GM23338 (cell line): Measurements from ENCODE around the gene TAGAP. TPM values are rescaled to one million over a fixed set of nuclear protein-coding genes. Genes with fewer than 3 reads are reported as not detected.

ENCODE experiments used
- ATAC-seq: fragments of 200-7000 bp; cut with Tn5 transposase; 3 replicates; pipeline ENCODE4 v1.9.1; 2020
- DNase-seq: peaks from one replicate; pipeline ENCODE4 v3.0.0-alpha.2; 2015; ENCODE audit warnings: low spot score
- H2AFZ ChIP-seq: fragments of 200-600 bp; sonication (generic); 2 replicates; pipeline ENCODE4 v1.8.0; 2016; ENCODE audit warnings: antibody characterized with exemption, mild to moderate bottlenecking, moderate library complexity
- H3F3A ChIP-seq: fragments of 200-600 bp; sonication (generic); replicated peaks from 2 replicates; pipeline ENCODE4 v1.8.0; 2017; ENCODE audit warnings: antibody characterized with exemption, mixed run types, low read depth
- H3K27ac ChIP-seq: fragments of 200-600 bp; sonication (generic); 2 replicates; pipeline ENCODE4 v1.6.1; 2016; ENCODE audit warnings: low read depth
- H3K27me3 ChIP-seq: fragments of 200-600 bp; sonication (generic); 2 replicates; pipeline ENCODE4 v1.8.0; 2016; ENCODE audit warnings: mild to moderate bottlenecking, mixed run types, moderate library complexity; ENCODE audit not compliant: insufficient read depth
- H3K36me3 ChIP-seq: fragments of 200-600 bp; sonication (generic); 2 replicates; pipeline ENCODE4 v1.8.0; 2016; ENCODE audit warnings: mild to moderate bottlenecking; ENCODE audit not compliant: insufficient read depth
- H3K4me1 ChIP-seq: fragments of 200-600 bp; sonication (generic); 2 replicates; pipeline ENCODE4 v1.8.0; 2016; ENCODE audit warnings: mild to moderate bottlenecking, moderate library complexity; ENCODE audit not compliant: insufficient read depth
- H3K4me2 ChIP-seq: fragments of 200-600 bp; sonication (generic); 2 replicates; pipeline ENCODE4 v1.7.1; 2017; ENCODE audit warnings: mixed run types
- H3K4me3 ChIP-seq: fragments of 200-600 bp; sonication (generic); 2 replicates; pipeline ENCODE4 v1.6.1; 2016; ENCODE audit warnings: mixed run types
- H3K79me2 ChIP-seq: fragments of 200-600 bp; sonication (generic); replicated peaks from 2 replicates; pipeline ENCODE4 v1.8.0; 2017; ENCODE audit warnings: mild to moderate bottlenecking; ENCODE audit not compliant: insufficient read depth
- H3K9me2 ChIP-seq: fragments of 200-600 bp; sonication (generic); 2 replicates; pipeline ENCODE4 v1.8.0; 2017; ENCODE audit not compliant: insufficient read depth
- H4K20me1 ChIP-seq: fragments of 200-600 bp; sonication (generic); replicated peaks from 2 replicates; pipeline ENCODE4 v1.8.0; 2017; ENCODE audit warnings: mild to moderate bottlenecking; ENCODE audit not compliant: insufficient read depth
- H3K27ac Mint-ChIP-seq: 2 replicates; pipeline ENCODE4 v1.8.0; 2020; ENCODE audit warnings: inconsistent platforms, mild to moderate bottlenecking, moderate library complexity, mixed read lengths
- H3K27me3 Mint-ChIP-seq: 3 replicates; pipeline ENCODE4 v1.8.0; 2022; ENCODE audit warnings: low read depth, mild to moderate bottlenecking, moderate library complexity, mixed read lengths, inconsistent platforms; ENCODE audit not compliant: insufficient read depth, poor library complexity
- H3K36me3 Mint-ChIP-seq: 3 replicates; pipeline ENCODE4 v1.8.0; 2021; ENCODE audit warnings: low read depth, mild to moderate bottlenecking, inconsistent platforms, moderate library complexity, mixed read lengths
- H3K4me1 Mint-ChIP-seq: 3 replicates; pipeline ENCODE4 v1.8.0; 2020; ENCODE audit warnings: mild to moderate bottlenecking, inconsistent platforms, mixed read lengths
- H3K4me3 Mint-ChIP-seq: 3 replicates; pipeline ENCODE4 v1.8.0; 2021; ENCODE audit warnings: moderate library complexity, mild to moderate bottlenecking, inconsistent platforms, mixed read lengths
- H3K9me3 Mint-ChIP-seq: 3 replicates; pipeline ENCODE4 v1.8.0; 2020; ENCODE audit warnings: moderate library complexity, mild to moderate bottlenecking, inconsistent platforms, mixed read lengths
- CREB1 ChIP-seq: fragments of 250-450 bp; sonication (Bioruptor Pico); IDR thresholded peaks from 2 replicates; pipeline ENCODE4 v1.5.0; 2020; ENCODE audit warnings: low read depth, mild to moderate bottlenecking, moderate library complexity
- ETS1 ChIP-seq: IDR thresholded peaks from 2 replicates; pipeline ENCODE4 v1.6.1; 2016; ENCODE audit warnings: antibody characterized with exemption
- EZH2 ChIP-seq: fragments of 200-600 bp; sonication (generic); IDR thresholded peaks from one replicate; pipeline ENCODE4 v1.8.0; 2017; ENCODE audit warnings: antibody characterized with exemption, mild to moderate bottlenecking, low read depth; ENCODE audit not compliant: unreplicated experiment
- EZH2phosphoT487 ChIP-seq: fragments of 200-600 bp; sonication (generic); IDR thresholded peaks from one replicate; pipeline ENCODE4 v1.8.1; 2018; ENCODE audit warnings: antibody characterized with exemption; ENCODE audit not compliant: unreplicated experiment
- JUNB ChIP-seq: IDR thresholded peaks from one replicate; pipeline ENCODE4 v1.6.1; 2016; ENCODE audit warnings: antibody characterized with exemption; ENCODE audit not compliant: unreplicated experiment
- NANOG ChIP-seq: IDR thresholded peaks from 2 replicates; pipeline ENCODE4 v1.6.1; 2016; ENCODE audit warnings: antibody characterized with exemption, borderline replicate concordance
- POLR2AphosphoS5 ChIP-seq: IDR thresholded peaks from 2 replicates; pipeline ENCODE4 v1.6.1; 2016; ENCODE audit warnings: antibody characterized with exemption, low read depth
- STAT1 ChIP-seq: IDR thresholded peaks from one replicate; pipeline ENCODE4 v1.6.1; 2016; ENCODE audit warnings: antibody characterized with exemption; ENCODE audit not compliant: unreplicated experiment
- ZNF114 ChIP-seq: fragments of 250-450 bp; sonication (Bioruptor Pico); IDR thresholded peaks from 2 replicates; pipeline ENCODE4 v1.5.0; 2020; ENCODE audit warnings: mild to moderate bottlenecking, moderate library complexity
- ZNF331 ChIP-seq: fragments of 250-450 bp; sonication (Bioruptor Pico); IDR thresholded peaks from 2 replicates; pipeline ENCODE4 v1.5.0; 2020; ENCODE audit warnings: low read depth, mild to moderate bottlenecking, moderate library complexity
- ZNF462 ChIP-seq: fragments of 250-450 bp; sonication (Bioruptor Pico); IDR thresholded peaks from 2 replicates; pipeline ENCODE4 v1.5.0; 2020; ENCODE audit warnings: mild to moderate bottlenecking, moderate library complexity
- polyA plus RNA-seq: library from polyadenylated mRNA; unstranded; fragments of >200 nt; fragmentation: Nextera tagmentation; extraction: Ambion mirVana; gene quantifications from 2 replicates; pipeline ENCODE4 v1.2.1, GENCODE V29; 2016
- total RNA-seq: library from RNA; depleted of rRNA; stranded (reverse); fragments of >200 nt; shearing (Covaris generic); gene quantifications from 2 replicates; pipeline ENCODE4 v1.2.3, GENCODE V29; 2014
- TF ChIP-seq, protein P1 (sequence below): IDR thresholded peaks from one replicate; pipeline ENCODE4 v1.6.1; 2018; ENCODE audit warnings: antibody characterized with exemption; ENCODE audit not compliant: unreplicated experiment
- TF ChIP-seq, protein P2 (sequence below), 2 experiments: fragments of 200-600 bp in 1 of 2; sonication (generic) in 1 of 2; conservative IDR thresholded peaks; 2 replicates each; pipeline versions ENCODE4 v1.5.1 to v1.6.1; 2016 to 2017; ENCODE audit warnings: antibody characterized with exemption in 2 of 2, low read depth in 2 of 2, mild to moderate bottlenecking in 2 of 2, moderate library complexity in 1 of 2

The TAGAP gene
- total and polyA plus RNA-seq, 2 experiments from 2014 or later, result not detected

DNA sequence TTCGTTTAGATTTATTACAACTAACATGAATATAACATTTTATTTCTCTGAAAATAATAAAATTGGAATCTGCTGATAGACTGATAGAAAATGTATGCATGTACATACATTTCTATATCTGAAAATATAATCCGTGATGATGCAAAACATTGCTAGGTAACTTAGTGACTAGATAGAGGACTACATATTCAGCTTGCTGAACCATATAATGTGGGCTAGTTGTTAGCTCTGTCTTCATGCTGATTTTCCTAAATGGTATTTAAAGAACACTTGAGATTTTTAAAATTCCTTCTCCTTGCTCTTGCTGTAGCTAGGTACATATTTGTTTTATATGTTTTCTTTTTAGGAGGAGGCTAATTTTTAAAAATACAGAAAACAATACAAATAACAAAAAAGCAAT, 38.4 kb upstream of the TAGAP start:
- H3K4me1 ChIP-seq, result no peaks in the 10 kb centered on the region; the same call in 1 of the 2 replicates
- TF ChIP-seq JUNB (no peak), EZH2 (no peak), NANOG (no peak), ZNF331 (CRISPR knock-in tag) (no peak), ZNF462 (CRISPR knock-in tag) (no peak), EZH2phosphoT487 (no peak), STAT1 (no peak), ZNF114 (CRISPR knock-in tag) (no peak), ETS1 (no peak), POLR2AphosphoS5 (no peak), CREB1 (no peak)
- TF ChIP-seq, protein P1, sequence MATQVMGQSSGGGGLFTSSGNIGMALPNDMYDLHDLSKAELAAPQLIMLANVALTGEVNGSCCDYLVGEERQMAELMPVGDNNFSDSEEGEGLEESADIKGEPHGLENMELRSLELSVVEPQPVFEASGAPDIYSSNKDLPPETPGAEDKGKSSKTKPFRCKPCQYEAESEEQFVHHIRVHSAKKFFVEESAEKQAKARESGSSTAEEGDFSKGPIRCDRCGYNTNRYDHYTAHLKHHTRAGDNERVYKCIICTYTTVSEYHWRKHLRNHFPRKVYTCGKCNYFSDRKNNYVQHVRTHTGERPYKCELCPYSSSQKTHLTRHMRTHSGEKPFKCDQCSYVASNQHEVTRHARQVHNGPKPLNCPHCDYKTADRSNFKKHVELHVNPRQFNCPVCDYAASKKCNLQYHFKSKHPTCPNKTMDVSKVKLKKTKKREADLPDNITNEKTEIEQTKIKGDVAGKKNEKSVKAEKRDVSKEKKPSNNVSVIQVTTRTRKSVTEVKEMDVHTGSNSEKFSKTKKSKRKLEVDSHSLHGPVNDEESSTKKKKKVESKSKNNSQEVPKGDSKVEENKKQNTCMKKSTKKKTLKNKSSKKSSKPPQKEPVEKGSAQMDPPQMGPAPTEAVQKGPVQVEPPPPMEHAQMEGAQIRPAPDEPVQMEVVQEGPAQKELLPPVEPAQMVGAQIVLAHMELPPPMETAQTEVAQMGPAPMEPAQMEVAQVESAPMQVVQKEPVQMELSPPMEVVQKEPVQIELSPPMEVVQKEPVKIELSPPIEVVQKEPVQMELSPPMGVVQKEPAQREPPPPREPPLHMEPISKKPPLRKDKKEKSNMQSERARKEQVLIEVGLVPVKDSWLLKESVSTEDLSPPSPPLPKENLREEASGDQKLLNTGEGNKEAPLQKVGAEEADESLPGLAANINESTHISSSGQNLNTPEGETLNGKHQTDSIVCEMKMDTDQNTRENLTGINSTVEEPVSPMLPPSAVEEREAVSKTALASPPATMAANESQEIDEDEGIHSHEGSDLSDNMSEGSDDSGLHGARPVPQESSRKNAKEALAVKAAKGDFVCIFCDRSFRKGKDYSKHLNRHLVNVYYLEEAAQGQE, result no peak
- TF ChIP-seq, protein P2, sequence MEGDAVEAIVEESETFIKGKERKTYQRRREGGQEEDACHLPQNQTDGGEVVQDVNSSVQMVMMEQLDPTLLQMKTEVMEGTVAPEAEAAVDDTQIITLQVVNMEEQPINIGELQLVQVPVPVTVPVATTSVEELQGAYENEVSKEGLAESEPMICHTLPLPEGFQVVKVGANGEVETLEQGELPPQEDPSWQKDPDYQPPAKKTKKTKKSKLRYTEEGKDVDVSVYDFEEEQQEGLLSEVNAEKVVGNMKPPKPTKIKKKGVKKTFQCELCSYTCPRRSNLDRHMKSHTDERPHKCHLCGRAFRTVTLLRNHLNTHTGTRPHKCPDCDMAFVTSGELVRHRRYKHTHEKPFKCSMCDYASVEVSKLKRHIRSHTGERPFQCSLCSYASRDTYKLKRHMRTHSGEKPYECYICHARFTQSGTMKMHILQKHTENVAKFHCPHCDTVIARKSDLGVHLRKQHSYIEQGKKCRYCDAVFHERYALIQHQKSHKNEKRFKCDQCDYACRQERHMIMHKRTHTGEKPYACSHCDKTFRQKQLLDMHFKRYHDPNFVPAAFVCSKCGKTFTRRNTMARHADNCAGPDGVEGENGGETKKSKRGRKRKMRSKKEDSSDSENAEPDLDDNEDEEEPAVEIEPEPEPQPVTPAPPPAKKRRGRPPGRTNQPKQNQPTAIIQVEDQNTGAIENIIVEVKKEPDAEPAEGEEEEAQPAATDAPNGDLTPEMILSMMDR (conservative IDR thresholded peaks at IDR 0.05; ENCODE audit: low read depth in 2 of 2), result no peak

More for the DNA sequence above, 38.4 kb upstream of the TAGAP start:
- Mint-ChIP-seq H3K27me3 (no peaks in the 10 kb centered on the region), H3K36me3 (no peaks in the 10 kb centered on the region), H3K4me3 (no peak overlapping the region), H3K4me1 (peaks cover 5% of the 10 kb centered on the region; the same call in 2 of the 3 replicates), H3K27ac (no peak overlapping the region), H3K9me3 (no peaks in the 10 kb centered on the region)
- no peaks in the 10 kb centered on the region for H3K36me3 ChIP-seq
- ATAC-seq (no peak), DNase-seq (no peak)
- no peak overlapping the region for H3K27ac ChIP-seq
- H2AFZ ChIP-seq, result no peak overlapping the region
- no peaks in the 10 kb centered on the region for H4K20me1 ChIP-seq
- no peaks in the 10 kb centered on the region for H3K79me2 ChIP-seq
- no peak overlapping the region for H3K4me2 ChIP-seq
- no peaks in the 10 kb centered on the region for H3F3A ChIP-seq
- no peaks in the 10 kb centered on the region for H3K27me3 ChIP-seq
- no peak overlapping the region for H3K4me3 ChIP-seq
- H3K9me2 ChIP-seq, result no peaks in the 10 kb centered on the region
